H1 (cell line): ENCODE measurements around the gene GRM7.

Source experiments
- EGR1 ChIP-seq: IDR thresholded peaks from 2 replicates; pipeline ENCODE4 v1.6.1; 2011; ENCODE audit warnings: low read depth, low read length, borderline replicate concordance
- EZH2 ChIP-seq: fragments of 200-600 bp; sonication (generic); IDR thresholded peaks from 2 replicates; pipeline ENCODE4 v1.7.1; 2012; ENCODE audit warnings: low read depth, mild to moderate bottlenecking, moderate library complexity, low read length, inconsistent platforms; ENCODE audit not compliant: severe bottlenecking
- HDAC2 ChIP-seq, 2 experiments: fragments of 300-600 bp in 1 of 2; sonication (generic) in 1 of 2; IDR thresholded peaks; 2 replicates each; pipeline ENCODE4 v1.6.1; 2011 to 2012; ENCODE audit warnings: low read depth in 2 of 2, low read length in 2 of 2, mild to moderate bottlenecking in 2 of 2, moderate library complexity in 2 of 2, borderline replicate concordance in 1 of 2, inconsistent platforms in 1 of 2
- MAX ChIP-seq: IDR thresholded peaks from 2 replicates; pipeline ENCODE4 v1.6.1; 2012; ENCODE audit warnings: inconsistent platforms
- POLR2A ChIP-seq, 2 experiments: IDR thresholded peaks; 1 replicate in 1 of 2; 2 replicates in 1 of 2; pipeline ENCODE4 v1.6.1; 2011; ENCODE audit warnings: low read depth in 2 of 2, low read length in 2 of 2, mild to moderate bottlenecking in 2 of 2; ENCODE audit errors: control extremely low read depth in 1 of 2
- POLR2AphosphoS5 ChIP-seq: IDR thresholded peaks from 2 replicates; pipeline ENCODE4 v1.6.1; 2011; ENCODE audit warnings: low read depth, low read length
- SIN3A ChIP-seq, 2 experiments: IDR thresholded peaks in 1 of 2; conservative IDR thresholded peaks in 1 of 2; 2 replicates each; pipeline ENCODE4 v1.6.1; 2011 to 2012; ENCODE audit warnings: low read length in 2 of 2, improper control_type of control experiment in 1 of 2, low read depth in 1 of 2, mild to moderate bottlenecking in 1 of 2
- SIX5 ChIP-seq: IDR thresholded peaks from 2 replicates; pipeline ENCODE4 v1.6.1; 2011; ENCODE audit warnings: mild to moderate bottlenecking, low read depth, low read length
- SUZ12 ChIP-seq: fragments of 200-600 bp; sonication (generic); IDR thresholded peaks from 2 replicates; pipeline ENCODE4 v1.6.1; 2012; ENCODE audit warnings: mild to moderate bottlenecking, inconsistent platforms, low read length, moderate library complexity, mixed read lengths
- TBP ChIP-seq: IDR thresholded peaks from 2 replicates; pipeline ENCODE4 v1.6.1; 2011; ENCODE audit warnings: low read depth, low read length, improper control_type of control experiment
- TCF12 ChIP-seq: IDR thresholded peaks from 2 replicates; pipeline ENCODE4 v1.6.1; 2011; ENCODE audit warnings: low read depth, mild to moderate bottlenecking, low read length
- YY1 ChIP-seq: IDR thresholded peaks from 2 replicates; pipeline ENCODE4 v1.6.1; 2011; ENCODE audit warnings: low read depth, mild to moderate bottlenecking, low read length
- TF ChIP-seq, protein P1 (sequence below), 3 experiments: IDR thresholded peaks; 1 replicate in 2 of 3; 2 replicates in 1 of 3; pipeline versions ENCODE4 v1.5.1 to v1.6.1; 2011; ENCODE audit warnings: low read length in 3 of 3, mild to moderate bottlenecking in 3 of 3, inconsistent platforms in 2 of 3, low read depth in 1 of 3, moderate library complexity in 1 of 3; ENCODE audit not compliant: insufficient read depth in 1 of 3; ENCODE audit errors: control extremely low read depth in 1 of 3
- TF ChIP-seq, protein P2 (sequence below): IDR thresholded peaks from 2 replicates; pipeline ENCODE4 v1.6.1; 2012; ENCODE audit warnings: low read length, inconsistent platforms

DNA sequence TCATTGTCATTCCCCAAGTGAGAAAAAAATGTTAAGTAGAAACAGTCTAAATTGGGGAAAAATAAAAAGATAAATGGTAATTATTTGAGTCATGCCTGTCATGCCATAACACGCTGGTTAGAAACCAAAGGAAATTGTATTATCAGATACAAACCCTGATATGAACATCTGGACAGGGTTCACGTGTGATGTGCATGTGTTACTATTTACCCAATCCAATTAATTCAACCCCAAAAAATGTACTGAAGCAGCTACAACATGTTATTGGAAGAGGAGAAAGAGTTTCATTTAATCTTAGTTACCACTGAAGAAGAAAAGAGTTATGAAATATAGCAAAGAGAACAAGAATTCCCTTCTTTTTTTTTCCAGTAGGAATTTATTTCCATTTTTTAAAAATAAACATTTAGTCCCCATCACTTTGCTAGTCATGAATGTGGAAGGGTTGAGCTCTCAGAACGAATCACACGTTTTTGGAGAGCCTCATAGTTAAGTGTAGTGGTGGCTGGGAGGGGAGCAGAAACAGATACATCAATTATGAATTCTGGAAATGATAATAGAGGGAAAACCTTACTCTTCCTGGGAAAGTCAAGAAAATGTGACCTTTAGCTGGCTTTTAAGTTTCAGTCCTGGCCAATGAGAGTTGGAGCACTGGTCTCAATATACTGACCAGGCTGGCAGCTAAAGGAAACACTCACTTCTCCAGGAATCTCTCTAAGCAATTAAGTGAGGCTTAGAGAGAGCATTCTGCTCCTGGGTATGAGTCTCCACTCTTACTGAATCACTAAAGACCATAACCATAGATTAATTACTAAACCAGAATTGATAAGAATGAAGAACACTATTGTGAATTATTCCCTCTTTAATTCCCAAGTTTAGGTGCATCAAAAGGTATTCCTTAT is 796.5 kb downstream of the GRM7 start:
- TF ChIP-seq YY1 (no peak), TCF12 (no peak), TBP (no peak), EGR1 (no peak), SUZ12 (no peak), EZH2 (no peak), SIX5 (no peak), POLR2A (IDR thresholded peaks at IDR 0.05; ENCODE audit: control extremely low read depth in 1 of 2, low read depth in 2 of 2, low read length in 2 of 2) (no peak), HDAC2 (IDR thresholded peaks at IDR 0.05; ENCODE audit: borderline replicate concordance in 1 of 2, low read depth in 2 of 2, low read length in 2 of 2) (no peak), SIN3A (conservative IDR thresholded peaks at IDR 0.05 in 1 of 2, IDR thresholded peaks at IDR 0.05 in 1 of 2; ENCODE audit: low read depth in 1 of 2, low read length in 2 of 2) (no peak), MAX (no peak), POLR2AphosphoS5 (no peak)
- TF ChIP-seq, protein P1, sequence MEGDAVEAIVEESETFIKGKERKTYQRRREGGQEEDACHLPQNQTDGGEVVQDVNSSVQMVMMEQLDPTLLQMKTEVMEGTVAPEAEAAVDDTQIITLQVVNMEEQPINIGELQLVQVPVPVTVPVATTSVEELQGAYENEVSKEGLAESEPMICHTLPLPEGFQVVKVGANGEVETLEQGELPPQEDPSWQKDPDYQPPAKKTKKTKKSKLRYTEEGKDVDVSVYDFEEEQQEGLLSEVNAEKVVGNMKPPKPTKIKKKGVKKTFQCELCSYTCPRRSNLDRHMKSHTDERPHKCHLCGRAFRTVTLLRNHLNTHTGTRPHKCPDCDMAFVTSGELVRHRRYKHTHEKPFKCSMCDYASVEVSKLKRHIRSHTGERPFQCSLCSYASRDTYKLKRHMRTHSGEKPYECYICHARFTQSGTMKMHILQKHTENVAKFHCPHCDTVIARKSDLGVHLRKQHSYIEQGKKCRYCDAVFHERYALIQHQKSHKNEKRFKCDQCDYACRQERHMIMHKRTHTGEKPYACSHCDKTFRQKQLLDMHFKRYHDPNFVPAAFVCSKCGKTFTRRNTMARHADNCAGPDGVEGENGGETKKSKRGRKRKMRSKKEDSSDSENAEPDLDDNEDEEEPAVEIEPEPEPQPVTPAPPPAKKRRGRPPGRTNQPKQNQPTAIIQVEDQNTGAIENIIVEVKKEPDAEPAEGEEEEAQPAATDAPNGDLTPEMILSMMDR (IDR thresholded peaks at IDR 0.05; ENCODE audit: control extremely low read depth in 1 of 3, insufficient read depth in 1 of 3, low read depth in 1 of 3, low read length in 3 of 3), result no peak
- TF ChIP-seq, protein P2, sequence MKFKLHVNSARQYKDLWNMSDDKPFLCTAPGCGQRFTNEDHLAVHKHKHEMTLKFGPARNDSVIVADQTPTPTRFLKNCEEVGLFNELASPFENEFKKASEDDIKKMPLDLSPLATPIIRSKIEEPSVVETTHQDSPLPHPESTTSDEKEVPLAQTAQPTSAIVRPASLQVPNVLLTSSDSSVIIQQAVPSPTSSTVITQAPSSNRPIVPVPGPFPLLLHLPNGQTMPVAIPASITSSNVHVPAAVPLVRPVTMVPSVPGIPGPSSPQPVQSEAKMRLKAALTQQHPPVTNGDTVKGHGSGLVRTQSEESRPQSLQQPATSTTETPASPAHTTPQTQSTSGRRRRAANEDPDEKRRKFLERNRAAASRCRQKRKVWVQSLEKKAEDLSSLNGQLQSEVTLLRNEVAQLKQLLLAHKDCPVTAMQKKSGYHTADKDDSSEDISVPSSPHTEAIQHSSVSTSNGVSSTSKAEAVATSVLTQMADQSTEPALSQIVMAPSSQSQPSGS, result no peak
